ENCODE results near the gene RWDD4. TPM values are rescaled to one million over a fixed set of nuclear protein-coding genes. Genes with fewer than 3 reads are reported as not detected.

RWDD4 gene
- total RNA-seq, 2 experiments from 2014 or later: 15.6 to 17.2 TPM

DNA sequence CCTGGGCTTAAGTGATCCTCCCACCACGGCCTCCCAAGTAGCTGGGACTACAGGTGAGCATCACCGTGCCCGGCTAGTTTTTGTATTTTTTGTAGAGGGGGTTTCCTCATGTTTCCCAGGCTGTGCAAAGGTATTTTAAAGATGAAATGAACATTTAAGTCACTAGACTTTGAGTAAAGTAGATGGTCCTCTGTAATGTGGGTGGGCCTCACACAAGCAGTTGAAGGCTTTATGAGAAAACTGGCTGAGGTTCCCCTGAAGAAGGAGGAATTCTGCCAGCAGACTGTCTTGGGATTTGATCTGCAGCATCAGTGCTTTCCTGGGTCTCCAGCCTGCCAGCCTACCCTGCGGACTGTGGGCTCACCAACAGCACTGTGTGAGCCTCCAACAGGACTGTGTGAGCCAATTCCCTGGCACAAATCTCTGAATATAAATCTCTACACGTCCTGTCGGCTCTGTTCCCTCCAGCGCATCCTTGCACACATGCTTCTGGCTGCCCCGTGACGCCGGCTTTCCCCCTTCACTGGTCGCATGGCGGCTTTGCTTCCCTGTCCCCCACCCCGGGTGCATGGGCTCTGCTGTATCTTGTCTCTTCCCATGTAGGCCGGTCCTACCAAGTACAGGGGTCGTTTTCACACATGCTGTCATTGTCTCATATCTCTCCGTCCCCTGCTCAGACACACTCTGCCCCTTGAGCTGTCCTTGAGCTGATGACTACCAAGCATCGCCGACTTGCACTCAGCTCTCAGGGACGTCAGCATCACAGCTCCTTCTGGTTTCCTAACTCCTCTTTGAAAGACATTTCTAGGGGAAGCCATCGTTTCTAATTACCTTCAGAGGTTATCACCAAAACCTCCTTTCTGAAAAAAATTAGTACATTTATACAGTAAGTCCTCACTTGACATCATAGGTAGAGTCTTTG is 46.4 kb downstream of the RWDD4 start:
- no peaks in the 10 kb centered on the region for H3K36me3 Mint-ChIP-seq (ENCODE audit: low read depth)
- CTCF ChIA-PET: no interaction called here
- no peak for ATAC-seq
- POLR2A ChIA-PET: no interaction called here
- no peaks in the 10 kb centered on the region for H3K4me1 Mint-ChIP-seq (ENCODE audit: low read depth)
- DNase-seq: no peak
- no peak overlapping the region for H3K27ac Mint-ChIP-seq
- no peaks in the 10 kb centered on the region for H3K9me3 Mint-ChIP-seq (ENCODE audit: insufficient read depth)
- H3K4me3 Mint-ChIP-seq: no peak overlapping the region
- H3K27me3 Mint-ChIP-seq (ENCODE audit: low read depth): peaks cover 6% of the 10 kb centered on the region

- DNase-seq (no peak), ATAC-seq (no peak)
- H3K27ac Mint-ChIP-seq: no peak overlapping the region
- H3K4me1 Mint-ChIP-seq (ENCODE audit: low read depth): no peaks in the 10 kb centered on the region
- POLR2A ChIA-PET: no interaction called here
- CTCF ChIA-PET: no interaction called here
- H3K36me3 Mint-ChIP-seq (ENCODE audit: low read depth): no peaks in the 10 kb centered on the region
- no peaks in the 10 kb centered on the region for H3K9me3 Mint-ChIP-seq (ENCODE audit: insufficient read depth)
- H3K27me3 Mint-ChIP-seq (ENCODE audit: low read depth): peaks cover 8% of the 10 kb centered on the region
- no peak overlapping the region for H3K4me3 Mint-ChIP-seq
These were observed 47.7 kb downstream of the RWDD4 start for GRCh38 chr4:183611210-183611830.

GRCh38 chr4:183610613-183611012 is 48.4 kb downstream of the RWDD4 start:
- ChIA-PET CTCF (no interaction called here), POLR2A (no interaction called here)
- H3K36me3 Mint-ChIP-seq (ENCODE audit: low read depth): no peaks in the 10 kb centered on the region
- no peaks in the 10 kb centered on the region for H3K9me3 Mint-ChIP-seq (ENCODE audit: insufficient read depth)
- no peaks in the 10 kb centered on the region for H3K4me1 Mint-ChIP-seq (ENCODE audit: low read depth)
- H3K27ac Mint-ChIP-seq: no peak overlapping the region
- DNase-seq: no peak
- no peak overlapping the region for H3K4me3 Mint-ChIP-seq
- H3K27me3 Mint-ChIP-seq (ENCODE audit: low read depth): peaks cover 8% of the 10 kb centered on the region
- no peak for ATAC-seq

GRCh38 chr4:183610033-183610432 is 49.0 kb downstream of the RWDD4 start:
- Mint-ChIP-seq H3K4me3 (no peak overlapping the region), H3K9me3 (ENCODE audit: insufficient read depth) (no peaks in the 10 kb centered on the region), H3K27ac (no peak overlapping the region), H3K36me3 (ENCODE audit: low read depth) (no peaks in the 10 kb centered on the region), H3K4me1 (ENCODE audit: low read depth) (no peaks in the 10 kb centered on the region), H3K27me3 (ENCODE audit: low read depth) (peaks cover 5% of the 10 kb centered on the region)
- ATAC-seq: no peak
- DNase-seq: no peak
- ChIA-PET CTCF (no interaction called here), POLR2A (no interaction called here)

DNA sequence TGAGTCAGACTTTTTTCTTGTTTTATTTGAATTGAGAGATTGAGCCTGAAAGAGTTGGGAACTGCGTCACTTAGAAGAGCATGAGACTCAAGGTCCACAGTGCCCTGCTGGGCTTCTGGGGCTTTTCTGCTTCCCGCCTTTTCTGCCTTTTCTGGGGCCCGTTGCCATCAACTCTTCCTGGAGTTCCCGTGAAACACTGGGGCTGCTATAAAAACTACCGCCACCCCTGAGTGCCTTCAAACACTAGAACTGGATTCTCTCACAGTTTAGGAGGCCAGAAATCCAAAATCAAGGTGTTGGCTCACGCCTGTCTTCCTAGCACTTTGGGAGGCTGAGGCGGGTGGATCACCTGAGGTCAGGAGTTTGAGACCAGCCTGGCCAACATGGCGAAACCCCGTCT is 49.8 kb downstream of the RWDD4 start:
- H3K9me3 Mint-ChIP-seq (ENCODE audit: insufficient read depth): no peaks in the 10 kb centered on the region
- ATAC-seq (no peak), DNase-seq (no peak)
- ChIA-PET POLR2A (no interaction called here), CTCF (no interaction called here)
- H3K27ac Mint-ChIP-seq: no peak overlapping the region
- no peak overlapping the region for H3K4me3 Mint-ChIP-seq
- H3K4me1 Mint-ChIP-seq (ENCODE audit: low read depth): no peaks in the 10 kb centered on the region
- peaks cover 4% of the 10 kb centered on the region for H3K27me3 Mint-ChIP-seq (ENCODE audit: low read depth)
- no peaks in the 10 kb centered on the region for H3K36me3 Mint-ChIP-seq (ENCODE audit: low read depth)

- H3K4me3 Mint-ChIP-seq: no peak overlapping the region
- ChIA-PET CTCF (no interaction called here), POLR2A (no interaction called here)
- no peaks in the 10 kb centered on the region for H3K4me1 Mint-ChIP-seq (ENCODE audit: low read depth)
- H3K27me3 Mint-ChIP-seq (ENCODE audit: low read depth): peaks cover 2% of the 10 kb centered on the region
- H3K9me3 Mint-ChIP-seq (ENCODE audit: insufficient read depth): no peaks in the 10 kb centered on the region
- DNase-seq (no peak), ATAC-seq (no peak)
- H3K27ac Mint-ChIP-seq: no peak overlapping the region
- no peaks in the 10 kb centered on the region for H3K36me3 Mint-ChIP-seq (ENCODE audit: low read depth)
These were observed 51.1 kb downstream of the RWDD4 start for GRCh38 chr4:183607894-183608293.

GRCh38 chr4:183602557-183603027 is 56.4 kb downstream of the RWDD4 start:
- Mint-ChIP-seq H3K9me3 (ENCODE audit: insufficient read depth) (no peaks in the 10 kb centered on the region), H3K27ac (no peak overlapping the region), H3K4me3 (no peak overlapping the region), H3K36me3 (ENCODE audit: low read depth) (no peaks in the 10 kb centered on the region), H3K4me1 (ENCODE audit: low read depth) (no peaks in the 10 kb centered on the region), H3K27me3 (ENCODE audit: low read depth) (peaks cover 12% of the 10 kb centered on the region)
- DNase-seq (no peak), ATAC-seq (no peak)
- CTCF ChIA-PET: interaction anchor here (1.0 to 1.1 kb wide), 2 partner anchors 128 to 131 kb away, joined by 3 read pairs; no protein-coding TSS in a partner anchor
- POLR2A ChIA-PET: no interaction called here

- Mint-ChIP-seq H3K27me3 (ENCODE audit: low read depth) (peaks cover 12% of the 10 kb centered on the region), H3K27ac (no peak overlapping the region), H3K9me3 (ENCODE audit: insufficient read depth) (no peaks in the 10 kb centered on the region), H3K36me3 (ENCODE audit: low read depth) (no peaks in the 10 kb centered on the region), H3K4me3 (no peak overlapping the region), H3K4me1 (ENCODE audit: low read depth) (no peaks in the 10 kb centered on the region)
- ChIA-PET CTCF (interaction anchor here (1.8 kb wide), 1 partner anchor 131 kb away, joined by 5 read pairs; no protein-coding TSS in a partner anchor), POLR2A (no interaction called here)
- no peak for DNase-seq
- ATAC-seq: no peak
These were observed 57.6 kb downstream of the RWDD4 start for GRCh38 chr4:183601381-183601780.

- POLR2A ChIA-PET: no interaction called here
- H3K36me3 Mint-ChIP-seq (ENCODE audit: low read depth): no peaks in the 10 kb centered on the region
- DNase-seq: peak; percentile 22
These were observed 58.7 kb downstream of the RWDD4 start for GRCh38 chr4:183600189-183600685.

GRCh38 chr4:183599690-183600089 is 59.3 kb downstream of the RWDD4 start:
- Mint-ChIP-seq H3K9me3 (ENCODE audit: insufficient read depth) (no peaks in the 10 kb centered on the region), H3K27ac (no peak overlapping the region), H3K27me3 (ENCODE audit: low read depth) (peaks cover 14% of the 10 kb centered on the region), H3K4me3 (no peak overlapping the region), H3K4me1 (ENCODE audit: low read depth) (no peaks in the 10 kb centered on the region), H3K36me3 (ENCODE audit: low read depth) (no peaks in the 10 kb centered on the region)
- ChIA-PET CTCF (interaction anchor here (1.1 to 1.8 kb wide), 2 partner anchors 21 to 129 kb away, joined by 4 to 5 read pairs; no protein-coding TSS in a partner anchor), POLR2A (no interaction called here)
- ATAC-seq (no peak), DNase-seq (no peak)

More at GRCh38 chr4:183600189-183600685, 58.7 kb downstream of the RWDD4 start:
- Mint-ChIP-seq H3K27ac (no peak overlapping the region), H3K4me1 (ENCODE audit: low read depth) (no peaks in the 10 kb centered on the region), H3K9me3 (ENCODE audit: insufficient read depth) (no peaks in the 10 kb centered on the region), H3K4me3 (no peak overlapping the region), H3K27me3 (ENCODE audit: low read depth) (peaks cover 12% of the 10 kb centered on the region)
- no peak for ATAC-seq
- CTCF ChIA-PET: interaction anchor here (1.1 to 1.8 kb wide), 2 partner anchors 22 to 130 kb away, joined by 4 to 5 read pairs; no protein-coding TSS in a partner anchor

DNA sequence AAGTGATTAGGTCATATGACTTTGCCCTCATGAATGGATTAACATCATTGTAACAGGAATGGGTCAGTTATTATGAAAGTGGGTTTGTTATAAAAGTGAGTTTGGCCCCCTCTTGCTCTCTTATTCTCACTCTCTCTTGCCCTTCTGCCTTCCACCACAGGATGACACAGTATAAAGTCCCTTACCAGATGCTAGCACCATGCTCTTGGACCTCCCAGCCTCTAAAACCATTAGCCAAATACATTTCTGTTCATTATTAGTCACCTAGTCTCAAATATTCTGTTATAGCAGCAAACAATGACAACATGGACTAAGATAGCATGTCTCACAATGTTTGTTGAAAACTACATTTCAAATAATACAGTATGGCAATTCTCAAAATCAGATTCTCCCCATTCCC is 59.7 kb downstream of the RWDD4 start:
- Mint-ChIP-seq H3K4me3 (no peak overlapping the region), H3K27ac (no peak overlapping the region), H3K4me1 (ENCODE audit: low read depth) (no peaks in the 10 kb centered on the region), H3K9me3 (ENCODE audit: insufficient read depth) (no peaks in the 10 kb centered on the region), H3K36me3 (ENCODE audit: low read depth) (no peaks in the 10 kb centered on the region), H3K27me3 (ENCODE audit: low read depth) (peaks cover 16% of the 10 kb centered on the region)
- ATAC-seq (no peak), DNase-seq (no peak)
- CTCF ChIA-PET: interaction anchor here (1.1 to 1.8 kb wide), 2 partner anchors 21 to 129 kb away, joined by 4 to 5 read pairs; no protein-coding TSS in a partner anchor
- POLR2A ChIA-PET: no interaction called here
